ENCODE measurements around the gene BEND6. TPM values are rescaled to one million over a fixed set of nuclear protein-coding genes. Genes with fewer than 3 reads are reported as not detected.

Gene BEND6
- total and polyA plus RNA-seq, 4 experiments from 2014 or later, result not detected

DNA sequence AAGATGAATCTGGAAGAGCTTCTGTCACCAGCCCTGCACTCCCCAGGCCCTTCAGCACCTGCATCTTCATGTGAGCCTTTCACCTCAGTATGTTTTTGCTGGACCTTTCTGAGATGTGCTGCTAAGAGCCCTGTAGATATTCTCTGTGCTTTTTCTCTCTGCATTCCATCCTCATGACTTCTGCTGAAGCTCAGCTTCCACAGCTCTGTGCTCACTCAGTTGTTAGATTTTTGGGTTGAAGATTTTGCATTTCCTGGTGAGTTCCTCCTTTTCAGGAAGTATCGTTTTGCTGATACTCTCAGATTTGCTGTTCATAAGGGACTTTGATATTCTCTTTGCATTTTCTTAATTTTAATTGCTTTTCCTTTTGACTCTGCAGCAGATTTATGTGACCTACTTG is 109.9 kb downstream of the BEND6 start:
- no peaks in the 10 kb centered on the region for H3K9me3 ChIP-seq (ENCODE audit: control insufficient read depth in 1 of 2, low read length in 2 of 2)
- H3K36me3 ChIP-seq (ENCODE audit: insufficient read depth, low read length), result no peaks in the 10 kb centered on the region
- CTCF ChIA-PET (ENCODE audit: partially characterized antibody), result no interaction called here
- DNase-seq, result no peak
- intact Hi-C loops (cut with micrococcal nuclease), result no loop called here
- POLR2A ChIA-PET (ENCODE audit: partially characterized antibody), result no interaction called here
- no peak overlapping the region for H3K4me3 ChIP-seq (ENCODE audit: low read length in 2 of 2)
- Mint-ChIP-seq H3K36me3 (peaks cover 15 to 34% of the 10 kb centered on the region in 2 donors), H3K27ac (peak overlapping the region in 2 of 7 donors; percentile 13 to 57), H3K9me3 (no peaks in the 10 kb centered on the region), H3K4me3 (no peak overlapping the region), H3K4me1 (peaks cover 0 to 5% (median 2%) of the 10 kb centered on the region in 4 donors), H3K27me3 (no peaks in the 10 kb centered on the region)
- H3K4me1 ChIP-seq (ENCODE audit: insufficient read depth, low read length), result no peaks in the 10 kb centered on the region
- no peak overlapping the region for H3K27ac ChIP-seq (ENCODE audit: low read depth, low read length)
- H3K27me3 ChIP-seq (ENCODE audit: insufficient read depth, low read length), result no peaks in the 10 kb centered on the region

- H3K27ac Mint-ChIP-seq, result no peak overlapping the region
These were observed 113.2 kb downstream of the BEND6 start for GRCh38 chr6:57068061-57068460.

DNA sequence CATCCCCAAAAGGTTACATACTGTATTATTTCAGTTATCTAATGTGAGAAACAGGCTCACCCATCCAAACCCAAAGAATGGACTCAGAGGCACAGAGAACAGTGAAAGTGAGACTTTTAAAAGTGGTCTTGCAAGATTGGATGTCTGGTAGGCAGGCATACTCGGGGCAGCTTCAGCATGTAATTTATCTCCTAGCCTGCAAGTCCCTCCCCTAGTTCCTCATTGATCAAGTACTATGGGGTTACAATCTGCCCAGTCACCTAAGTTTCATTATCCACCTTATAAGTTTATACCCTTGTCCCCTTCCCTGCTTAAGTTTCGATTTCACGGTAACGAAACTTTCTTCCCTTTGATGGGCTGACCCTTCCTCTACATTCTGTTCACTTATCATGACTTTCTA is 114.3 kb downstream of the BEND6 start:
- Histone ChIP-seq H3K9me3 (ENCODE audit: control insufficient read depth in 1 of 2, low read length in 2 of 2) (no peaks in the 10 kb centered on the region), H3K4me3 (ENCODE audit: low read length in 2 of 2) (no peak overlapping the region), H3K27ac (ENCODE audit: low read depth, low read length) (no peak overlapping the region), H3K4me1 (ENCODE audit: insufficient read depth, low read length) (no peaks in the 10 kb centered on the region), H3K36me3 (ENCODE audit: insufficient read depth, low read length) (no peaks in the 10 kb centered on the region), H3K27me3 (ENCODE audit: insufficient read depth, low read length) (no peaks in the 10 kb centered on the region)
- Mint-ChIP-seq H3K27ac (no peak overlapping the region), H3K4me1 (peaks cover 0 to 4% (median 2%) of the 10 kb centered on the region in 4 donors), H3K4me3 (no peak overlapping the region), H3K36me3 (peaks cover 0 to 22% of the 10 kb centered on the region in 2 donors), H3K9me3 (no peaks in the 10 kb centered on the region), H3K27me3 (no peaks in the 10 kb centered on the region)
- CTCF ChIA-PET (ENCODE audit: partially characterized antibody), result no interaction called here
- intact Hi-C loops (cut with micrococcal nuclease), result no loop called here
- POLR2A ChIA-PET (ENCODE audit: partially characterized antibody), result no interaction called here
- DNase-seq, result no peak

More at GRCh38 chr6:57068061-57068460, 113.2 kb downstream of the BEND6 start:
- Histone ChIP-seq H3K27ac (ENCODE audit: low read depth, low read length) (no peak overlapping the region), H3K27me3 (ENCODE audit: insufficient read depth, low read length) (no peaks in the 10 kb centered on the region), H3K4me1 (ENCODE audit: insufficient read depth, low read length) (no peaks in the 10 kb centered on the region), H3K36me3 (ENCODE audit: insufficient read depth, low read length) (no peaks in the 10 kb centered on the region), H3K9me3 (ENCODE audit: control insufficient read depth in 1 of 2, low read length in 2 of 2) (no peaks in the 10 kb centered on the region), H3K4me3 (ENCODE audit: low read length in 2 of 2) (no peak overlapping the region)
- Mint-ChIP-seq H3K36me3 (peaks cover 0 to 20% of the 10 kb centered on the region in 2 donors), H3K27me3 (no peaks in the 10 kb centered on the region), H3K4me1 (peaks cover 0 to 4% (median 2%) of the 10 kb centered on the region in 4 donors), H3K4me3 (no peak overlapping the region), H3K9me3 (no peaks in the 10 kb centered on the region)
- ChIA-PET POLR2A (ENCODE audit: partially characterized antibody) (no interaction called here), CTCF (ENCODE audit: partially characterized antibody) (no interaction called here)
- no peak for DNase-seq
- intact Hi-C loops (cut with micrococcal nuclease), result no loop called here

DNA sequence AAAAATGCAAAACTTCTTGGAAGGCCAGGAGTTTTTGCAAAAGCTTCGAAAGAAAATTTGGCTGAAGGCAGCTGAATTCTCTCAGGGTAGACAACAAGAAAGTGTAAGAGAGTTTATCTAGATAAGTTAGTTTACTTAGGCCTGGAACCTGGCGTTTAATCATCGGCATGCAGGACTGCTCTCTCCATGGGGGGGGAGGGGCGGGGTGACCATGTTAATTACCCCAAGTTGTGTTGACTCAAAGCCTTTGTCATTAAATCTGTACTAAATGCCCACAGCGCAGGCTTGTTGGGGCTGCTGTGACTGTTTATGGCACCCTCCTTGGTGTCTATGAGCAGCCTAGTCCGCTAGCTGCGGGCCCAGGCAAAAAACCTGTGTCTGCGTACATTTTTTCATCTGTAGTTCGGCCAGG is 115.0 kb downstream of the BEND6 start:
- no peak overlapping the region for H3K27ac Mint-ChIP-seq
- Histone ChIP-seq H3K9me3 (ENCODE audit: control insufficient read depth in 1 of 2, low read length in 2 of 2) (no peaks in the 10 kb centered on the region), H3K36me3 (ENCODE audit: insufficient read depth, low read length) (no peaks in the 10 kb centered on the region), H3K4me1 (ENCODE audit: insufficient read depth, low read length) (no peaks in the 10 kb centered on the region), H3K4me3 (ENCODE audit: low read length in 2 of 2) (no peak overlapping the region), H3K27ac (ENCODE audit: low read depth, low read length) (no peak overlapping the region), H3K27me3 (ENCODE audit: insufficient read depth, low read length) (no peaks in the 10 kb centered on the region)
- H3K4me3 Mint-ChIP-seq, result no peak overlapping the region
- ChIA-PET CTCF (ENCODE audit: partially characterized antibody) (no interaction called here), POLR2A (ENCODE audit: partially characterized antibody) (no interaction called here)
- no peak for DNase-seq
- no peaks in the 10 kb centered on the region for H3K27me3 Mint-ChIP-seq
- peaks cover 3 to 16% of the 10 kb centered on the region in 2 donors for H3K36me3 Mint-ChIP-seq
- intact Hi-C loops (cut with micrococcal nuclease), result no loop called here
- peaks cover 0 to 2% (median under 1%) of the 10 kb centered on the region in 4 donors for H3K4me1 Mint-ChIP-seq
- H3K9me3 Mint-ChIP-seq, result no peaks in the 10 kb centered on the region

GRCh38 chr6:57072108-57072507 is 117.2 kb downstream of the BEND6 start:
- CTCF ChIA-PET (ENCODE audit: partially characterized antibody), result no interaction called here
- H3K27me3 ChIP-seq (ENCODE audit: insufficient read depth, low read length), result no peaks in the 10 kb centered on the region
- no peak overlapping the region for H3K4me3 Mint-ChIP-seq
- H3K4me1 ChIP-seq (ENCODE audit: insufficient read depth, low read length), result no peaks in the 10 kb centered on the region
- no peak for DNase-seq
- no peaks in the 10 kb centered on the region for H3K36me3 ChIP-seq (ENCODE audit: insufficient read depth, low read length)
- H3K36me3 Mint-ChIP-seq, result peaks cover 7% of the 10 kb centered on the region in 2 donors
- no peak overlapping the region for H3K27ac ChIP-seq (ENCODE audit: low read depth, low read length)
- no peaks in the 10 kb centered on the region for H3K4me1 Mint-ChIP-seq
- H3K27ac Mint-ChIP-seq, result no peak overlapping the region
- no peaks in the 10 kb centered on the region for H3K27me3 Mint-ChIP-seq
- POLR2A ChIA-PET (ENCODE audit: partially characterized antibody), result no interaction called here
- H3K9me3 Mint-ChIP-seq, result no peaks in the 10 kb centered on the region
- H3K4me3 ChIP-seq (ENCODE audit: low read length in 2 of 2), result no peak overlapping the region
- H3K9me3 ChIP-seq (ENCODE audit: control insufficient read depth in 1 of 2, low read length in 2 of 2), result no peaks in the 10 kb centered on the region
- intact Hi-C loops (cut with micrococcal nuclease), result no loop called here

DNA sequence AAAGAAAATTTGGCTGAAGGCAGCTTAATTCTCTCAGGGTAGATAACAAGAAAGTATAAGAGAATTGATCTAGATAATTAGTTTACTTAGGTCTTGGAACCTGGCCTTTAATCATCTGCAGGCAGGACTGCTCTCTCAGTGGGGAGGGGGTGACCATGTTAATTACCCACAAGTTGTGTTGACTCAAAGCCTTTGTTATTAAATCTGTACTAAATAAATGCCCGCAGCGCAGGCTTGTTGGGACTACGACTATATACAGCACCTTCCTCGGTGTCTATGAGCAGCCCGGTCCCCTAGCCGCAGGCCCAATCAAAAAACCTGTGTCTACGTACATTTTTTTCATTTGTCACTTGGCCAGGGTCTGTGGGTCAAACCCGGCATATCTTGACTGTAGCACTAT is 119.5 kb downstream of the BEND6 start:
- Mint-ChIP-seq H3K36me3 (peaks cover 5 to 16% of the 10 kb centered on the region in 2 donors), H3K9me3 (no peaks in the 10 kb centered on the region), H3K4me1 (no peaks in the 10 kb centered on the region), H3K27ac (no peak overlapping the region), H3K27me3 (no peaks in the 10 kb centered on the region), H3K4me3 (no peak overlapping the region)
- H3K9me3 ChIP-seq (ENCODE audit: control insufficient read depth in 1 of 2, low read length in 2 of 2), result no peaks in the 10 kb centered on the region
- H3K27ac ChIP-seq (ENCODE audit: low read depth, low read length), result no peak overlapping the region
- no peaks in the 10 kb centered on the region for H3K36me3 ChIP-seq (ENCODE audit: insufficient read depth, low read length)
- no peaks in the 10 kb centered on the region for H3K27me3 ChIP-seq (ENCODE audit: insufficient read depth, low read length)
- intact Hi-C loops (cut with micrococcal nuclease), result no loop called here
- ChIA-PET CTCF (ENCODE audit: partially characterized antibody) (no interaction called here), POLR2A (ENCODE audit: partially characterized antibody) (no interaction called here)
- no peak for DNase-seq
- H3K4me3 ChIP-seq (ENCODE audit: low read length in 2 of 2), result no peak overlapping the region
- H3K4me1 ChIP-seq (ENCODE audit: insufficient read depth, low read length), result no peaks in the 10 kb centered on the region

DNA sequence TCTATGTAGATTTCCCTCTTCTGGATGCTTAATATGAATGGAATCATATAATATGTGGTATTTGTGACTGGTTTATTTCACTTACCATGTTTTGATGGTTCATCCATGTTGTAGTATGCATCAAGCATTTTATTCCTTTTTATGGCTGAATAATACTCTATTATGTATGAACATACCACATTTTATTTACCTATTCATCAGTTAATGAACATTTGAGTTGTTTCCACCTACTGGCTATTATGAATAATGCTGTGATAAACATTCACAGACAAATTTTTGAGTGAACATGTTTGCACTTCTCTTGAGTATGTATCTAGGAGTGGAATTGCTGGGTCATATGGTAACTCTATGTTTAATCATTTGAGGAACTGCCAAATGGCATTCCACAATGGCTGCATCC is 120.2 kb downstream of the BEND6 start:
- H3K9me3 ChIP-seq (ENCODE audit: control insufficient read depth in 1 of 2, low read length in 2 of 2), result no peaks in the 10 kb centered on the region
- no peaks in the 10 kb centered on the region for H3K4me1 ChIP-seq (ENCODE audit: insufficient read depth, low read length)
- Mint-ChIP-seq H3K4me1 (no peaks in the 10 kb centered on the region), H3K27me3 (no peaks in the 10 kb centered on the region), H3K36me3 (peaks cover 5 to 17% of the 10 kb centered on the region in 2 donors), H3K27ac (no peak overlapping the region), H3K9me3 (peaks cover 0 to 2% (median 0%) of the 10 kb centered on the region in 8 donors), H3K4me3 (no peak overlapping the region)
- no peaks in the 10 kb centered on the region for H3K27me3 ChIP-seq (ENCODE audit: insufficient read depth, low read length)
- ChIA-PET CTCF (ENCODE audit: partially characterized antibody) (no interaction called here), POLR2A (ENCODE audit: partially characterized antibody) (no interaction called here)
- no peak for DNase-seq
- H3K36me3 ChIP-seq (ENCODE audit: insufficient read depth, low read length), result no peaks in the 10 kb centered on the region
- H3K4me3 ChIP-seq (ENCODE audit: low read length in 2 of 2), result no peak overlapping the region
- intact Hi-C loops (cut with micrococcal nuclease), result no loop called here
- no peak overlapping the region for H3K27ac ChIP-seq (ENCODE audit: low read depth, low read length)
